H1 (cell line): Measurements from ENCODE around the gene GCH1. TPM values are rescaled to one million over a fixed set of nuclear protein-coding genes. Genes with fewer than 3 reads are reported as not detected.

Experiments
- CTCF ChIA-PET: fragments of 300-600 bp; sonication (Branson Sonifier 250); formaldehyde crosslinking; loops from one replicate; lab custom pipeline; 2021; ENCODE audit not compliant: partially characterized antibody; lab: Charles Lee
- POLR2A ChIA-PET: fragments of 300-600 bp; sonication (Branson Sonifier 250); formaldehyde crosslinking; loops from one replicate; lab custom pipeline; 2021; ENCODE audit warnings: inconsistent platforms; ENCODE audit not compliant: partially characterized antibody; lab: Charles Lee
- DNase-seq, 2 experiments: peaks; one replicate each; pipeline versions ENCODE4 v3.0.0 to v3.0.0-alpha.2; 2010 to 2022; ENCODE audit warnings: low spot score in 2 of 2, low read depth in 1 of 2, mixed read lengths in 1 of 2
- FAIRE-seq: peaks from 2 replicates; lab custom pipeline; 2011; peaks lifted over from hg19 to GRCh38; lab: Jason Lieb, UNC
- H2AFZ ChIP-seq: 2 replicates; pipeline ENCODE4 v1.8.1; 2012; ENCODE audit warnings: low read length, inconsistent platforms
- H2AK5ac ChIP-seq: 2 replicates; pipeline ENCODE4 v1.6.1; 2013; ENCODE audit warnings: low read depth, low read length
- H2BK120ac ChIP-seq: replicated peaks from 2 replicates; pipeline ENCODE3; 2013; ENCODE audit warnings: low read depth, low read length, inconsistent platforms
- H2BK12ac ChIP-seq: 2 replicates; pipeline ENCODE4 v1.6.1; 2013; ENCODE audit warnings: low read depth, low read length
- H2BK15ac ChIP-seq: 2 replicates; pipeline ENCODE4 v1.6.1; 2013; ENCODE audit warnings: low read length
- H2BK20ac ChIP-seq: 2 replicates; pipeline ENCODE4 v1.6.1; 2013; ENCODE audit warnings: low read length
- H2BK5ac ChIP-seq: 2 replicates; pipeline ENCODE4 v1.6.1; 2013; ENCODE audit warnings: low read depth, low read length
- H3K14ac ChIP-seq: 2 replicates; pipeline ENCODE4 v1.6.1; 2013; ENCODE audit warnings: inconsistent platforms; ENCODE audit not compliant: insufficient read length
- H3K18ac ChIP-seq: 2 replicates; pipeline ENCODE4 v1.6.1; 2013; ENCODE audit warnings: low read length; ENCODE audit errors: extremely low read depth
- H3K23ac ChIP-seq: 2 replicates; pipeline ENCODE4 v1.6.1; 2013; ENCODE audit warnings: inconsistent platforms; ENCODE audit not compliant: insufficient read length
- H3K23me2 ChIP-seq: 2 replicates; pipeline ENCODE4 v1.6.1; 2013; ENCODE audit warnings: low read depth, low read length
- H3K27ac ChIP-seq: 2 replicates; pipeline ENCODE4 v1.6.1; 2011; ENCODE audit warnings: low read depth, low read length, inconsistent platforms
- H3K27me3 ChIP-seq, 4 experiments: replicated peaks in 1 of 4; 1 replicate in 1 of 4; 2 replicates in 3 of 4; pipeline versions ENCODE4 v1.6.1 to v1.8.1; 2011 to 2013; ENCODE audit warnings: low read length in 3 of 4, mild to moderate bottlenecking in 3 of 4, inconsistent platforms in 2 of 4, mixed read lengths in 2 of 4, moderate library complexity in 1 of 4; ENCODE audit not compliant: control insufficient read depth in 3 of 4, insufficient read depth in 3 of 4; ENCODE audit errors: extremely low read depth in 1 of 4
- H3K36me3 ChIP-seq, 4 experiments: 2 replicates each; pipeline versions ENCODE4 v1.6.1 to v1.8.1; 2011 to 2013; ENCODE audit warnings: mild to moderate bottlenecking in 4 of 4, low read length in 3 of 4, moderate library complexity in 2 of 4, control low read depth in 1 of 4, inconsistent platforms in 1 of 4; ENCODE audit not compliant: insufficient read depth in 4 of 4, control insufficient read depth in 2 of 4
- H3K4ac ChIP-seq: replicated peaks from 2 replicates; pipeline ENCODE3; 2013; ENCODE audit warnings: low read length, low read depth, mixed read lengths, inconsistent platforms; ENCODE audit not compliant: insufficient read length
- H3K4me1 ChIP-seq, 4 experiments: replicated peaks in 1 of 4; 1 replicate in 1 of 4; 2 replicates in 3 of 4; pipeline versions ENCODE4 v1.6.1 to v1.8.1; 2011 to 2013; ENCODE audit warnings: low read length in 3 of 4, inconsistent platforms in 2 of 4, mixed read lengths in 1 of 4; ENCODE audit not compliant: insufficient read depth in 4 of 4, control insufficient read depth in 3 of 4
- H3K4me2 ChIP-seq, 2 experiments: 2 replicates each; pipeline versions ENCODE4 v1.6.1 to v1.8.1; 2011 to 2013; ENCODE audit warnings: low read depth in 2 of 2, low read length in 2 of 2, control low read depth in 1 of 2, inconsistent platforms in 1 of 2, mild to moderate bottlenecking in 1 of 2; ENCODE audit not compliant: insufficient read depth in 1 of 2
- H3K4me3 ChIP-seq, 4 experiments: fragments of 200-600, 300-600 bp in 1 of 4; sonication (generic), shearing (Covaris generic), sonication (Bioruptor Twin) in 1 of 4; 2 replicates each; pipeline versions ENCODE4 v1.5.1 to v1.8.1; 2011 to 2016; ENCODE audit warnings: low read length in 4 of 4, low read depth in 3 of 4, control low read depth in 2 of 4, inconsistent platforms in 2 of 4, mild to moderate bottlenecking in 2 of 4, mixed read lengths in 1 of 4, moderate library complexity in 1 of 4; ENCODE audit not compliant: insufficient read depth in 2 of 4; ENCODE audit errors: extremely low read depth in 1 of 4
- H3K56ac ChIP-seq: replicated peaks from 2 replicates; pipeline ENCODE3; 2013; ENCODE audit warnings: low read depth, mild to moderate bottlenecking, mixed read lengths, low read length, inconsistent platforms; ENCODE audit not compliant: insufficient read length
- H3K79me1 ChIP-seq: 2 replicates; pipeline ENCODE4 v1.6.1; 2013; ENCODE audit warnings: low read depth, low read length, control low read depth
- H3K79me2 ChIP-seq, 2 experiments: 2 replicates each; pipeline versions ENCODE4 v1.6.1 to v1.8.1; 2012 to 2013; ENCODE audit warnings: low read length in 2 of 2, mild to moderate bottlenecking in 2 of 2, inconsistent platforms in 1 of 2; ENCODE audit not compliant: insufficient read depth in 2 of 2, control insufficient read depth in 1 of 2
- H3K9ac ChIP-seq, 4 experiments: replicated peaks in 1 of 4; 1 replicate in 1 of 4; 2 replicates in 3 of 4; pipeline versions ENCODE4 v1.6.1 to v1.8.1; 2011 to 2013; ENCODE audit warnings: low read depth in 3 of 4, low read length in 3 of 4, control low read depth in 2 of 4, mild to moderate bottlenecking in 2 of 4, moderate library complexity in 2 of 4, inconsistent platforms in 1 of 4; ENCODE audit errors: extremely low read depth in 1 of 4
- H3K9me3 ChIP-seq, 2 experiments: 2 replicates each; pipeline versions ENCODE4 v1.6.1 to v1.8.1; 2012 to 2013; ENCODE audit warnings: mild to moderate bottlenecking in 2 of 2, moderate library complexity in 2 of 2, control low read depth in 1 of 2, inconsistent platforms in 1 of 2, low read depth in 1 of 2, low read length in 1 of 2, mixed read lengths in 1 of 2; ENCODE audit not compliant: insufficient read depth in 2 of 2
- H4K20me1 ChIP-seq, 2 experiments: replicated peaks in 1 of 2; 2 replicates each; pipeline versions ENCODE3 to v1.8.1; 2011 to 2013; ENCODE audit warnings: inconsistent platforms in 2 of 2, low read length in 2 of 2, mild to moderate bottlenecking in 1 of 2; ENCODE audit not compliant: insufficient read depth in 2 of 2, control insufficient read depth in 1 of 2
- H4K5ac ChIP-seq: 2 replicates; pipeline ENCODE4 v1.6.1; 2013; ENCODE audit warnings: low read length, low read depth, mixed read lengths, inconsistent platforms; ENCODE audit not compliant: insufficient read length
- H4K8ac ChIP-seq: 2 replicates; pipeline ENCODE4 v1.8.0; 2013; ENCODE audit warnings: mild to moderate bottlenecking, moderate library complexity, low read length, inconsistent platforms; ENCODE audit not compliant: insufficient read depth; ENCODE audit errors: extremely low read depth
- H4K91ac ChIP-seq: replicated peaks from 2 replicates; pipeline ENCODE3; 2013; ENCODE audit warnings: low read length, mixed read lengths, inconsistent platforms; ENCODE audit not compliant: insufficient read length
- CREB1 ChIP-seq: IDR thresholded peaks from 2 replicates; pipeline ENCODE4 v1.6.1; 2012; ENCODE audit warnings: inconsistent platforms
- JUND ChIP-seq: IDR thresholded peaks from 2 replicates; pipeline ENCODE4 v1.6.1; 2011; ENCODE audit warnings: mild to moderate bottlenecking, improper control_type of control experiment, low read length
- MAFK ChIP-seq: IDR thresholded peaks from 2 replicates; pipeline ENCODE4 v1.6.1; 2012; ENCODE audit warnings: low read depth, mild to moderate bottlenecking, improper control_type of control experiment, low read length
- NANOG ChIP-seq: IDR thresholded peaks from 2 replicates; pipeline ENCODE4 v1.6.1; 2011; ENCODE audit warnings: low read length, low read depth, mild to moderate bottlenecking, inconsistent platforms; ENCODE audit not compliant: insufficient read depth, poor library complexity, severe bottlenecking
- POLR2AphosphoS5 ChIP-seq: IDR thresholded peaks from 2 replicates; pipeline ENCODE4 v1.6.1; 2011; ENCODE audit warnings: low read depth, low read length
- RAD21 ChIP-seq, 2 experiments: IDR thresholded peaks in 1 of 2; conservative IDR thresholded peaks in 1 of 2; 2 replicates each; pipeline ENCODE4 v1.6.1; 2011; ENCODE audit warnings: low read depth in 2 of 2, low read length in 2 of 2, improper control_type of control experiment in 1 of 2, inconsistent platforms in 1 of 2, mild to moderate bottlenecking in 1 of 2, moderate library complexity in 1 of 2
- SAP30 ChIP-seq: fragments of 300-600 bp; sonication (generic); IDR thresholded peaks from 2 replicates; pipeline ENCODE4 v1.7.1; 2012; ENCODE audit warnings: low read length, moderate library complexity, mild to moderate bottlenecking, inconsistent platforms; ENCODE audit not compliant: insufficient read depth, insufficient replicate concordance
- SP1 ChIP-seq: IDR thresholded peaks from 2 replicates; pipeline ENCODE4 v1.6.1; 2011; ENCODE audit warnings: low read depth, low read length
- SRF ChIP-seq: IDR thresholded peaks from 2 replicates; pipeline ENCODE4 v1.6.1; 2011; ENCODE audit warnings: mild to moderate bottlenecking, low read depth, low read length, moderate library complexity
- WGBS, 2 experiments: shearing (Covaris generic) in 1 of 2; methylation state at CpG; one replicate each; pipeline versions ENCODE4 v1.1.6 to v1.1.7; 2013 to 2015; ENCODE audit warnings: low lambda C conversion rate in 2 of 2, mixed read lengths in 2 of 2, inconsistent platforms in 1 of 2, low coverage in 1 of 2, missing lambda C conversion rate in 1 of 2; ENCODE audit not compliant: insufficient replicate concordance in 2 of 2, insufficient coverage in 1 of 2, insufficient read length in 1 of 2; ENCODE audit errors: extremely low coverage in 1 of 2, missing lambda C conversion rate in 1 of 2; 5-methylcytosine and 5-hydroxymethylcytosine counted together
- polyA plus RNA-seq, 7 experiments: library from polyadenylated mRNA; depleted of rRNA in 3 of 7; stranded (reverse) in 5 of 7; unstranded in 2 of 7; fragments of >200 nt in 5 of 7; fragments of 200-250 nt in 2 of 7; gene quantifications; 1 replicate in 5 of 7; 2 replicates in 1 of 7; 4 replicates in 1 of 7; pipeline versions ENCODE4 v1.2.1 to v1.2.3, GENCODE V29; 2011 to 2013; ENCODE audit warnings: missing spikeins in 2 of 7, mixed read lengths in 2 of 7
- total RNA-seq: library from RNA; stranded (reverse); fragmentation: NEBNext Ultra II Directional; extraction: Animal tissue kit (Norgen Biotek cat#: 25700); gene quantifications from 2 replicates; pipeline ENCODE4 v1.2.1, GENCODE V29; 2021
- TF ChIP-seq, protein P1 (sequence below), 3 experiments: IDR thresholded peaks; 1 replicate in 2 of 3; 2 replicates in 1 of 3; pipeline versions ENCODE4 v1.5.1 to v1.6.1; 2011; ENCODE audit warnings: low read length in 3 of 3, mild to moderate bottlenecking in 3 of 3, inconsistent platforms in 2 of 3, low read depth in 1 of 3, moderate library complexity in 1 of 3; ENCODE audit not compliant: insufficient read depth in 1 of 3; ENCODE audit errors: control extremely low read depth in 1 of 3
- TF ChIP-seq, protein P2 (sequence below): IDR thresholded peaks from 2 replicates; pipeline ENCODE4 v1.6.1; 2011; ENCODE audit warnings: low read depth, mild to moderate bottlenecking, low read length; ENCODE audit not compliant: insufficient read depth

GCH1 gene
- total and polyA plus RNA-seq, 2 of the 8 experiments (the other 6 are each of a cell fraction or from before 2014, with no cell fraction given): 7.3 to 7.9 TPM

DNA sequence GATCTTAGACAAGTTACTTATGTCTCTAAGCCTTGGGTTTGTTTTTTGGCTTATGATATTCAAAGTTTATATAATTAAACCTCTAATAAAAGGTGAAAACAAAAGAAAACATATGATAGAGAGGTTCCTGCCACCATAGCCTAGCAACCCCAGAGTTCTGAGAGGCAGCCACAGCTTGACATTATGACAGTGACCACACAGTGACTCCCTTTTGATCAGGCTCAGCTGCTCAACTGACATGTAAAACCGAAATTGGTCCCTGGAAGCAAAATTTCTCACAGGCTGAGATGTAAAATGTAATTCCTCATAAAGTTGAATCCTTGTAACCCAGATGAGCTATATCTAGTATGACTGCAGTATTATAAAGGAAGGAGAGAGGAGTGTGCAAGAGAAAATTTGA, 108.5 kb downstream of the GCH1 start:
- Histone ChIP-seq H3K36me3 (no peaks in the 10 kb centered on the region), H2AFZ (no peak overlapping the region), H3K14ac (no peak overlapping the region), H2AK5ac (no peak overlapping the region), H4K91ac (no peak overlapping the region), H3K9me3 (no peaks in the 10 kb centered on the region), H4K8ac (no peak overlapping the region), H2BK12ac (no peak overlapping the region), H3K23me2 (no peaks in the 10 kb centered on the region; the same call in 1 of the 2 replicates), H2BK15ac (no peak overlapping the region), H3K27me3 (no peaks in the 10 kb centered on the region; a peak in 1 of 7 replicates), H3K4me3 (no peak overlapping the region), H3K79me2 (no peaks in the 10 kb centered on the region), H4K5ac (no peak overlapping the region), H3K56ac (no peak overlapping the region), H3K4me1 (no peaks in the 10 kb centered on the region), H3K9ac (no peak overlapping the region), H4K20me1 (no peaks in the 10 kb centered on the region), H2BK5ac (no peak overlapping the region), H3K27ac (no peak overlapping the region), H3K4ac (no peak overlapping the region), H3K18ac (no peak overlapping the region), H3K23ac (no peak overlapping the region), H3K79me1 (no peaks in the 10 kb centered on the region), H2BK120ac (no peak overlapping the region), H2BK20ac (no peak overlapping the region), H3K4me2 (no peak overlapping the region)
- FAIRE-seq (no peak), DNase-seq (no peak)
- CTCF ChIA-PET: interaction anchor here (0.6 to 9.2 kb wide), 8 partner anchors 12 to 306 kb away, joined by 3 to 75 read pairs (median 5); partner anchors contain the start of gene GMFB
- POLR2A ChIA-PET: interaction anchor here (0.6 to 1.6 kb wide), 6 partner anchors 9 to 226 kb away, joined by 3 to 8 read pairs (median 4); partner anchors contain the start of gene GCH1
- WGBS, 2 experiments: 80% methylated on average over 1 of the region's 1 CpG; no CpG with 5 or more reads in 1 of the 2 experiments
- TF ChIP-seq POLR2AphosphoS5 (no peak), MAFK (no peak), NANOG (no peak), CREB1 (no peak), SP1 (no peak), RAD21 (IDR thresholded peaks at IDR 0.05 in 1 of 2, conservative IDR thresholded peaks at IDR 0.05 in 1 of 2; ENCODE audit: low read depth in 2 of 2, low read length in 2 of 2) (no peak), JUND (no peak), SRF (no peak), SAP30 (no peak)
- TF ChIP-seq, protein P1, sequence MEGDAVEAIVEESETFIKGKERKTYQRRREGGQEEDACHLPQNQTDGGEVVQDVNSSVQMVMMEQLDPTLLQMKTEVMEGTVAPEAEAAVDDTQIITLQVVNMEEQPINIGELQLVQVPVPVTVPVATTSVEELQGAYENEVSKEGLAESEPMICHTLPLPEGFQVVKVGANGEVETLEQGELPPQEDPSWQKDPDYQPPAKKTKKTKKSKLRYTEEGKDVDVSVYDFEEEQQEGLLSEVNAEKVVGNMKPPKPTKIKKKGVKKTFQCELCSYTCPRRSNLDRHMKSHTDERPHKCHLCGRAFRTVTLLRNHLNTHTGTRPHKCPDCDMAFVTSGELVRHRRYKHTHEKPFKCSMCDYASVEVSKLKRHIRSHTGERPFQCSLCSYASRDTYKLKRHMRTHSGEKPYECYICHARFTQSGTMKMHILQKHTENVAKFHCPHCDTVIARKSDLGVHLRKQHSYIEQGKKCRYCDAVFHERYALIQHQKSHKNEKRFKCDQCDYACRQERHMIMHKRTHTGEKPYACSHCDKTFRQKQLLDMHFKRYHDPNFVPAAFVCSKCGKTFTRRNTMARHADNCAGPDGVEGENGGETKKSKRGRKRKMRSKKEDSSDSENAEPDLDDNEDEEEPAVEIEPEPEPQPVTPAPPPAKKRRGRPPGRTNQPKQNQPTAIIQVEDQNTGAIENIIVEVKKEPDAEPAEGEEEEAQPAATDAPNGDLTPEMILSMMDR (IDR thresholded peaks at IDR 0.05; ENCODE audit: control extremely low read depth in 1 of 3, insufficient read depth in 1 of 3, low read depth in 1 of 3, low read length in 3 of 3): no peak
- TF ChIP-seq, protein P2, sequence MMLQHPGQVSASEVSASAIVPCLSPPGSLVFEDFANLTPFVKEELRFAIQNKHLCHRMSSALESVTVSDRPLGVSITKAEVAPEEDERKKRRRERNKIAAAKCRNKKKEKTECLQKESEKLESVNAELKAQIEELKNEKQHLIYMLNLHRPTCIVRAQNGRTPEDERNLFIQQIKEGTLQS: no peak
